GM19035 (cell line): ENCODE measurements around the gene PRAMEF11.

Source experiments
- ATAC-seq: cut with Tn5 transposase; IDR thresholded peaks from one replicate; pipeline ENCODE4 v1.9.1; 2021; ENCODE audit not compliant: unreplicated experiment

Gene PRAMEF11

GRCh38 chr1:12774801-12775345 lies 56.3 kb downstream of the PRAMEF11 start:
- ATAC-seq: no peak
